Measurements from ENCODE around the gene DNAJB6.

Gene DNAJB6

GRCh38 chr7:157403646-157404401 lies 67.0 kb downstream of the DNAJB6 start:
- Histone ChIP-seq H3K9me2 (replicated peaks; ENCODE audit: insufficient read depth, low read length) (no peaks in the 10 kb centered on the region), H4K20me1 (ENCODE audit: low read depth, low read length) (no peaks in the 10 kb centered on the region), H3K27me3 (ENCODE audit: low read length) (no peaks in the 10 kb centered on the region), H3F3A (ENCODE audit: insufficient read depth) (no peaks in the 10 kb centered on the region), H3K79me2 (ENCODE audit: insufficient read depth, low read length) (0 out of 2 replicates have a peak, but pooled peaks cover 5% of the 10 kb centered on the region), H3K36me3 (ENCODE audit: low read length) (no peaks in the 10 kb centered on the region), H2AFZ (ENCODE audit: low read depth, low read length, severe bottlenecking) (no peak overlapping the region), H3K27ac (ENCODE audit: low read depth, low read length) (no peak overlapping the region), H3K4me3 (ENCODE audit: insufficient read depth, low read length, poor library complexity, severe bottlenecking) (no peak overlapping the region), H3K9ac (ENCODE audit: low read length) (no peak overlapping the region), H3K4me2 (ENCODE audit: low read depth, low read length, poor library complexity, severe bottlenecking) (no peak overlapping the region), H3K9me3 (ENCODE audit: insufficient read depth, low read length) (no peaks in the 10 kb centered on the region)
- TF ChIP-seq EZH2phosphoT487 (conservative IDR thresholded peaks at IDR 0.05; ENCODE audit: low read length) (no peak), CTCF (IDR thresholded peaks at IDR 0.05; ENCODE audit: insufficient read depth, low read length, poor library complexity, severe bottlenecking) (no peak)

- no peaks in the 10 kb centered on the region for H3K9me3 ChIP-seq (ENCODE audit: insufficient read depth, low read length)
- H4K20me1 ChIP-seq (ENCODE audit: low read depth, low read length): no peaks in the 10 kb centered on the region
- H3K79me2 ChIP-seq (ENCODE audit: insufficient read depth, low read length): 0 out of 2 replicates have a peak, but pooled peaks cover 5% of the 10 kb centered on the region
- H3K9ac ChIP-seq (ENCODE audit: low read length): no peak overlapping the region
- no peak overlapping the region for H3K27ac ChIP-seq (ENCODE audit: low read depth, low read length)
- H3K4me2 ChIP-seq (ENCODE audit: low read depth, low read length, poor library complexity, severe bottlenecking): no peak overlapping the region
- no peaks in the 10 kb centered on the region for H3F3A ChIP-seq (ENCODE audit: insufficient read depth)
- no peaks in the 10 kb centered on the region for H3K9me2 ChIP-seq (replicated peaks; ENCODE audit: insufficient read depth, low read length)
- no peak for TF ChIP-seq CTCF (IDR thresholded peaks at IDR 0.05; ENCODE audit: insufficient read depth, low read length, poor library complexity, severe bottlenecking)
- no peak for TF ChIP-seq EZH2phosphoT487 (conservative IDR thresholded peaks at IDR 0.05; ENCODE audit: low read length)
- H3K36me3 ChIP-seq (ENCODE audit: low read length): no peaks in the 10 kb centered on the region
- H3K4me3 ChIP-seq (ENCODE audit: insufficient read depth, low read length, poor library complexity, severe bottlenecking): no peak overlapping the region
- no peak overlapping the region for H2AFZ ChIP-seq (ENCODE audit: low read depth, low read length, severe bottlenecking)
- H3K27me3 ChIP-seq (ENCODE audit: low read length): no peaks in the 10 kb centered on the region
Measured at GRCh38 chr7:157404845-157405481, 68.2 kb downstream of the DNAJB6 start.

GRCh38 chr7:157405501-157405900 lies 68.7 kb downstream of the DNAJB6 start:
- H3K4me2 ChIP-seq (ENCODE audit: low read depth, low read length, poor library complexity, severe bottlenecking): no peak overlapping the region
- no peak overlapping the region for H3K4me3 ChIP-seq (ENCODE audit: insufficient read depth, low read length, poor library complexity, severe bottlenecking)
- H3K9me3 ChIP-seq (ENCODE audit: insufficient read depth, low read length): no peaks in the 10 kb centered on the region
- no peaks in the 10 kb centered on the region for H3K27me3 ChIP-seq (ENCODE audit: low read length)
- H3F3A ChIP-seq (ENCODE audit: insufficient read depth): no peaks in the 10 kb centered on the region
- TF ChIP-seq EZH2phosphoT487 (conservative IDR thresholded peaks at IDR 0.05; ENCODE audit: low read length) (no peak), CTCF (IDR thresholded peaks at IDR 0.05; ENCODE audit: insufficient read depth, low read length, poor library complexity, severe bottlenecking) (no peak)
- H4K20me1 ChIP-seq (ENCODE audit: low read depth, low read length): no peaks in the 10 kb centered on the region
- no peak overlapping the region for H3K9ac ChIP-seq (ENCODE audit: low read length)
- H3K27ac ChIP-seq (ENCODE audit: low read depth, low read length): no peak overlapping the region
- H3K36me3 ChIP-seq (ENCODE audit: low read length): no peaks in the 10 kb centered on the region
- H3K79me2 ChIP-seq (ENCODE audit: insufficient read depth, low read length): 0 out of 2 replicates have a peak, but pooled peaks cover 1% of the 10 kb centered on the region
- no peaks in the 10 kb centered on the region for H3K9me2 ChIP-seq (replicated peaks; ENCODE audit: insufficient read depth, low read length)
- no peak overlapping the region for H2AFZ ChIP-seq (ENCODE audit: low read depth, low read length, severe bottlenecking)
